ENCODE data around the gene NTM.
A peak's percentile ranks its signal among the peaks of the same experiment; 100 is the strongest.

Gene NTM

DNA sequence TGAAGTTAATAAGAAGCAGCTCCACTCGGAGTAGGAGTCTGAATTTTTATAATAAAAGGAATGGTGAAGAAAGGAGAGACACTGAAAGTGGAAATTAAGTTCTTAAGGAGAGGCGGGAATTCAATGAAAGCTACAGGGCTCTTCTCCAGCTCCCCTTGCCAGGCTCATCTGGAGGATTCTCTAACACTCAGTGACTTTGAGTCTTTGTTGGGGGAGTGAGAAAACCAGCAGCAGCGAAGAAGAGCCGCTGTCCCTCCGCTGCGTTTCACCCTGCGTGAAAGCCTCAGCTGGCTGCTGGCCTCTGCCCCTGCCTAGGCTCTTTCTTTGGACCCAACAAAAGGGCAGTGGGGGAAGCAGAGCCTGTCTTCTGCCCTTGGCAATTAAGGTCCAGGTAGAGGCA is 113.0 kb downstream of the NTM start:
- no peak overlapping the region for H3K9ac ChIP-seq (ENCODE audit: low read length)
- no peak overlapping the region for H3K4me2 ChIP-seq (ENCODE audit: low read length, poor library complexity, severe bottlenecking)
- H3K27ac ChIP-seq (ENCODE audit: low read length, poor library complexity, severe bottlenecking), result no peak overlapping the region
- H3K4me1 ChIP-seq (ENCODE audit: control insufficient read depth, insufficient read depth, low read depth, low read length), result no peaks in the 10 kb centered on the region
- peak overlapping the region; percentile 7 for H4K91ac ChIP-seq (ENCODE audit: low read length)
- H2BK5ac ChIP-seq (ENCODE audit: low read depth, low read length, poor library complexity, severe bottlenecking), result no peak overlapping the region
- no peak overlapping the region for H3K14ac ChIP-seq (ENCODE audit: low read length in 2 of 2)
- no peak overlapping the region for H2AFZ ChIP-seq (ENCODE audit: low read depth, low read length)
- no peak overlapping the region for H3K23ac ChIP-seq (ENCODE audit: low read length in 2 of 2)
- no peak overlapping the region for H2BK120ac ChIP-seq (ENCODE audit: low read depth, low read length)
- H3K4me3 ChIP-seq (ENCODE audit: insufficient read depth in 1 of 2, low read depth in 1 of 2, low read length in 2 of 2), result no peak overlapping the region
- no peak overlapping the region for H2AK5ac ChIP-seq (ENCODE audit: low read length, severe bottlenecking)
- no peak overlapping the region for H3K4ac ChIP-seq (ENCODE audit: low read depth in 1 of 2, low read length in 2 of 2)
- peaks cover 17% of the 10 kb centered on the region for H3K9me3 ChIP-seq (ENCODE audit: control insufficient read depth, low read length)
- H3K18ac ChIP-seq (ENCODE audit: low read depth in 1 of 2, low read length in 2 of 2), result no peak overlapping the region
- H2BK15ac ChIP-seq (ENCODE audit: low read depth, poor library complexity, severe bottlenecking), result no peak overlapping the region
- no peak overlapping the region for H2BK12ac ChIP-seq (ENCODE audit: low read length in 2 of 2)
- no peaks in the 10 kb centered on the region for H3K79me1 ChIP-seq (replicated peaks; ENCODE audit: low read length, poor library complexity, severe bottlenecking)
- no peak overlapping the region for H4K8ac ChIP-seq (ENCODE audit: low read length)
- peaks cover 0 to 3% of the 10 kb centered on the region in 2 experiments for H3K27me3 ChIP-seq (ENCODE audit: control insufficient read depth in 1 of 2, insufficient read depth in 1 of 2, low read length in 2 of 2)
- H3K36me3 ChIP-seq (ENCODE audit: control insufficient read depth in 1 of 2, insufficient read depth in 2 of 2, low read depth in 1 of 2, low read length in 2 of 2), result no peaks in the 10 kb centered on the region
- no peak for DNase-seq
- 86% methylated on average over 7 of the region's 7 CpGs for WGBS

DNA sequence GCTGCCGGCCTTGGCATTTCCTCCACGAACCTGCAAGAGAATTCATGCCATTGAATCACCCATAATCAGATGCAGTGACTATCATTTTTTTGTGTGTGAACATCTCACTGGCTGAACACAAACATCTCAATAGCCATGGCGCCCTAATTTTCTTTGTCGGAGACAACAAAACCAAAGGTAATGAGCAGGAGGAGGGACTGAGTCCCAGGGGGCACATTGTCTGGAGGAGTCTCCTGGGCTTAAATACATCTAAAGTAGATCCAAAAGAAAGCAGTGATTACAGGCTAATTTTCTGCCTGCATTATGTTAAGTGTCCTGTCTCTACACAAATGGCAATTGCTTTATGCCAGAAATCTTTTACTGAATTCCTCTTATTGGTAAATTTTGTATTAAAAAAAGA is 113.5 kb downstream of the NTM start:
- H3K4ac ChIP-seq (ENCODE audit: low read depth in 1 of 2, low read length in 2 of 2), result no peak overlapping the region

DNA sequence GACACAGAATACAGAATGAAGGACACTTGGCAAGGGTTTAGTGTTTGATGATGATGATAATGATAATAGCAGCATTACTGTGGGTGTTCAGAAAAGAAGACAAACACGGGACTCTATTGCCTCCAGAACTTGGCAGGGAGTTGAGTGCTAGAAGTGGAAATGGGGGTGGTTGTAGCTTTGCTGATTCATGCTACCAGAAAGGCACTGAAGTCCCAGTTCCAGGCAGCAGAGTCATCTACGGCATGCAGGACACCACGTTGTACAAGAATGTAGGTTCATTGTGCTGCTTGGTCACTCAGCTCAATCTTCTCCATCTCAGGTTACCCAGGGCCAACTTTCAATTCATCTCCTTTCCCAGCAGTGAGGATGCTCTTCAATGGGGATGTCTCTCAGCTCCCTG is 115.7 kb downstream of the NTM start:
- no peak overlapping the region for H2AFZ ChIP-seq (ENCODE audit: low read depth, low read length)
- no peak overlapping the region for H3K18ac ChIP-seq (ENCODE audit: low read depth in 1 of 2, low read length in 2 of 2)
- H3K23ac ChIP-seq (ENCODE audit: low read length in 2 of 2), result no peak overlapping the region
- peaks cover 17% of the 10 kb centered on the region for H3K9me3 ChIP-seq (ENCODE audit: control insufficient read depth, low read length)
- no peak for DNase-seq
- H3K14ac ChIP-seq (ENCODE audit: low read length in 2 of 2), result no peak overlapping the region
- no peak overlapping the region for H2BK15ac ChIP-seq (ENCODE audit: low read depth, poor library complexity, severe bottlenecking)
- no peak overlapping the region for H4K8ac ChIP-seq (ENCODE audit: low read length)
- 38% methylated on average over 3 of the region's 3 CpGs for WGBS
- H3K4ac ChIP-seq (ENCODE audit: low read depth in 1 of 2, low read length in 2 of 2), result no peak overlapping the region
- H3K4me1 ChIP-seq (ENCODE audit: control insufficient read depth, insufficient read depth, low read depth, low read length), result no peaks in the 10 kb centered on the region
- H3K27me3 ChIP-seq (ENCODE audit: control insufficient read depth in 1 of 2, insufficient read depth in 1 of 2, low read length in 2 of 2), result peaks cover 0 to 3% of the 10 kb centered on the region in 2 experiments
- no peaks in the 10 kb centered on the region for H3K36me3 ChIP-seq (ENCODE audit: control insufficient read depth in 1 of 2, insufficient read depth in 2 of 2, low read depth in 1 of 2, low read length in 2 of 2)
- no peak overlapping the region for H3K9ac ChIP-seq (ENCODE audit: low read length)
- H3K27ac ChIP-seq (ENCODE audit: low read length, poor library complexity, severe bottlenecking), result no peak overlapping the region
- H3K4me2 ChIP-seq (ENCODE audit: low read length, poor library complexity, severe bottlenecking), result no peak overlapping the region
- H2BK5ac ChIP-seq (ENCODE audit: low read depth, low read length, poor library complexity, severe bottlenecking), result no peak overlapping the region
- H2BK12ac ChIP-seq (ENCODE audit: low read length in 2 of 2), result no peak overlapping the region
- H3K4me3 ChIP-seq (ENCODE audit: insufficient read depth in 1 of 2, low read depth in 1 of 2, low read length in 2 of 2), result no peak overlapping the region
- no peaks in the 10 kb centered on the region for H3K79me1 ChIP-seq (replicated peaks; ENCODE audit: low read length, poor library complexity, severe bottlenecking)
- no peak overlapping the region for H4K91ac ChIP-seq (ENCODE audit: low read length)
- H2AK5ac ChIP-seq (ENCODE audit: low read length, severe bottlenecking), result no peak overlapping the region
- H2BK120ac ChIP-seq (ENCODE audit: low read depth, low read length), result no peak overlapping the region

More for the DNA sequence above, 113.5 kb downstream of the NTM start:
- no peaks in the 10 kb centered on the region for H3K4me1 ChIP-seq (ENCODE audit: control insufficient read depth, insufficient read depth, low read depth, low read length)
- H3K79me1 ChIP-seq (replicated peaks; ENCODE audit: low read length, poor library complexity, severe bottlenecking), result no peaks in the 10 kb centered on the region
- no peak overlapping the region for H4K8ac ChIP-seq (ENCODE audit: low read length)
- WGBS, result 85% methylated on average over 4 of the region's 4 CpGs
- no peaks in the 10 kb centered on the region for H3K36me3 ChIP-seq (ENCODE audit: control insufficient read depth in 1 of 2, insufficient read depth in 2 of 2, low read depth in 1 of 2, low read length in 2 of 2)
- H2BK5ac ChIP-seq (ENCODE audit: low read depth, low read length, poor library complexity, severe bottlenecking), result no peak overlapping the region
- H3K18ac ChIP-seq (ENCODE audit: low read depth in 1 of 2, low read length in 2 of 2), result no peak overlapping the region
- no peak overlapping the region for H2BK120ac ChIP-seq (ENCODE audit: low read depth, low read length)
- H3K27ac ChIP-seq (ENCODE audit: low read length, poor library complexity, severe bottlenecking), result no peak overlapping the region
- H3K9me3 ChIP-seq (ENCODE audit: control insufficient read depth, low read length), result peaks cover 17% of the 10 kb centered on the region
- H2AFZ ChIP-seq (ENCODE audit: low read depth, low read length), result no peak overlapping the region
- peaks cover 0 to 3% of the 10 kb centered on the region in 2 experiments for H3K27me3 ChIP-seq (ENCODE audit: control insufficient read depth in 1 of 2, insufficient read depth in 1 of 2, low read length in 2 of 2)
- H3K23ac ChIP-seq (ENCODE audit: low read length in 2 of 2), result no peak overlapping the region
- no peak for DNase-seq
- H2BK12ac ChIP-seq (ENCODE audit: low read length in 2 of 2), result no peak overlapping the region
- no peak overlapping the region for H3K4me2 ChIP-seq (ENCODE audit: low read length, poor library complexity, severe bottlenecking)
- H2BK15ac ChIP-seq (ENCODE audit: low read depth, poor library complexity, severe bottlenecking), result no peak overlapping the region
- H2AK5ac ChIP-seq (ENCODE audit: low read length, severe bottlenecking), result no peak overlapping the region
- H4K91ac ChIP-seq (ENCODE audit: low read length), result no peak overlapping the region
- H3K4me3 ChIP-seq (ENCODE audit: insufficient read depth in 1 of 2, low read depth in 1 of 2, low read length in 2 of 2), result no peak overlapping the region
- no peak overlapping the region for H3K14ac ChIP-seq (ENCODE audit: low read length in 2 of 2)
- no peak overlapping the region for H3K9ac ChIP-seq (ENCODE audit: low read length)

DNA sequence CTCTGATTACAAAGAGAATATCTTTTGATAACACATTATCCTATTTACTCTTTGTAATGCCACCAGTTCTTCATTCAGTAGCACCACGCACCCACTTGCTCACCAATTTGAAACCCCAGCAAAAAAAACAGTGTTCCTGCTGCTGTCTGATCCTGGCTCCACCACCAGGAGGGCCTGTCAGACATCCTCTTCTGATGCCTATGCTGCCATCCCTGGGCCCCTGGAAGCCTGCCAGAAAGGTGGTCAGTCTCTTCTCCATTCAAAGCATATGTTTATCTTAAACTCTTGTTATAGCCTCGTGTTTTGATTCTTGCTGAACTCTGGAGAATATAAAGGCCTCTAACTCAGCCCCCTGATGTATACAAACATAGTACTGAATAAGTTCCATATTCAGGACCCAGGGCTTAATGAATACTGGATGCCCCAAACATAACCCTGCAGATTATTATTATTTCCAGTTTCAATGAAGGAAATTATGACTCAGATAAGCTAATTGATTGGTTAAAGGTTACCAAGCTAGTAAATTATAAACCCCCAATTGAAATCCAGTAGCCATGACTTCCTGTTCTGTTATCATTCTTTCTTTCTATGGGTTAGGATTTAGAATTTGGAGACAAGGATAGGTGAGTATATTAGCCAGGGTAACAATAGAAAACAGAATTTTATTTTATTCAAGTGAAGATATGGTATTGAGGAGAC is 116.7 kb downstream of the NTM start:
- no peak overlapping the region for H3K9ac ChIP-seq (ENCODE audit: low read length)
- H2BK12ac ChIP-seq (ENCODE audit: low read length in 2 of 2), result no peak overlapping the region
- H2BK120ac ChIP-seq (ENCODE audit: low read depth, low read length), result no peak overlapping the region
- DNase-seq, result no peak
- no peaks in the 10 kb centered on the region for H3K4me1 ChIP-seq (ENCODE audit: control insufficient read depth, insufficient read depth, low read depth, low read length)
- H3K23ac ChIP-seq (ENCODE audit: low read length in 2 of 2), result no peak overlapping the region
- no peak overlapping the region for H3K4me3 ChIP-seq (ENCODE audit: insufficient read depth in 1 of 2, low read depth in 1 of 2, low read length in 2 of 2)
- H3K14ac ChIP-seq (ENCODE audit: low read length in 2 of 2), result no peak overlapping the region
- H3K36me3 ChIP-seq (ENCODE audit: control insufficient read depth in 1 of 2, insufficient read depth in 2 of 2, low read depth in 1 of 2, low read length in 2 of 2), result no peaks in the 10 kb centered on the region
- no peaks in the 10 kb centered on the region for H3K79me1 ChIP-seq (replicated peaks; ENCODE audit: low read length, poor library complexity, severe bottlenecking)
- no peak overlapping the region for H2AFZ ChIP-seq (ENCODE audit: low read depth, low read length)
- no peak overlapping the region for H4K8ac ChIP-seq (ENCODE audit: low read length)
- H3K18ac ChIP-seq (ENCODE audit: low read depth in 1 of 2, low read length in 2 of 2), result no peak overlapping the region
- H3K4ac ChIP-seq (ENCODE audit: low read depth in 1 of 2, low read length in 2 of 2), result no peak overlapping the region
- no peak overlapping the region for H2BK5ac ChIP-seq (ENCODE audit: low read depth, low read length, poor library complexity, severe bottlenecking)
- peaks cover 0 to 3% of the 10 kb centered on the region in 2 experiments for H3K27me3 ChIP-seq (ENCODE audit: control insufficient read depth in 1 of 2, insufficient read depth in 1 of 2, low read length in 2 of 2)
- 64% methylated on average over 2 of the region's 2 CpGs for WGBS
- H3K4me2 ChIP-seq (ENCODE audit: low read length, poor library complexity, severe bottlenecking), result no peak overlapping the region
- no peak overlapping the region for H3K27ac ChIP-seq (ENCODE audit: low read length, poor library complexity, severe bottlenecking)
- H2AK5ac ChIP-seq (ENCODE audit: low read length, severe bottlenecking), result no peak overlapping the region
- H4K91ac ChIP-seq (ENCODE audit: low read length), result no peak overlapping the region
- H3K9me3 ChIP-seq (ENCODE audit: control insufficient read depth, low read length), result peaks cover 17% of the 10 kb centered on the region
- H2BK15ac ChIP-seq (ENCODE audit: low read depth, poor library complexity, severe bottlenecking), result no peak overlapping the region

All from mesenchymal stem cell (in vitro differentiated cells and primary cell).